GM19351 (cell line): Measurements from ENCODE around the gene FBP1.

Experiments
- ATAC-seq: cut with Tn5 transposase; IDR thresholded peaks from one replicate; pipeline ENCODE4 v1.9.1; 2021; ENCODE audit warnings: mild to moderate bottlenecking, moderate library complexity; ENCODE audit not compliant: unreplicated experiment

The FBP1 gene

DNA sequence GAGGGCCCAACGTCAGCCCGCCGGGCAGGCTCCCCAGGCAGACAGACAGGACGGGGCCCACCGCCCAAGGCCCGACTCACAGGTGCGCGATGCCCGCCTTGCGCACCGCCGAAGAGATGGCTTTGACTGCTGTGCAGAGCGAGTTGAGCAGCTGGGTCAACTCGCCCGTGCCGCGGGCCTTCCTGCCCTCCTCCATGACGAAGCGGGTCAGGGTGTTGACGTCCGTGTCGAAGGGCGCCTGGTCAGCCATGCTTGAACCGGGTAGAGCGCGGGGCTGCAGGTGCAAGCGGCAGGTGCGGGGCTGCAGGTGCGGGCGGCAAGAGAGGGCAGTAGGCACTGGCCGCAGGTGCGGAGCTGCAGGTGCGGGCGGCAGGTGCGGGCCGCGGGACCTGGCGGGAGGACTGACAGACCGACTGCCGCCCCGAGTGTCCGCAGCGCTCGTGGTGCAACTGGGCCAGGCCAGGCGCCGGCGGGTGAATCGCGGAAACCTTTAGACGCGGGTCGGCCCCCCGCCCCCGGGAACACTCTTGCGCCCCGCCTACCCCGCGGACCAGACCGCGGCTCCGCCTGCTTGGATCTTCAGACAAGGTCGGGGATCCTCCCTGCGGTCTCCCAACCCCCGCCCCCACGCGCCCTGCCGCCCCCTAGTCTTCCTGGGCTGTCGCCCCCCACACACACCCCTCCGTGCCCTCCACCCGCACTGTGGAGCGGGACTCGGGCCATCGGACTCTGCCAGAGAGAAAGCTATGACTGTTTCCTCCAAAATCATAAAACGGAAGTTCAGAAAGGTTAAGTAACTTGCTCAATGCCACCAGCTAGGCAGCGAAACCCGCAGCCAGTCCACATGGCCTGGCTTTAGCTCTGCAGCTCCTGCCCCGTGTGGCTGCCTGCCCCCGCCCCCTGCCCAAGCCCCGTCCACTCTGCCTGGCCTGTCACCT is at the start of gene FBP1:
Gene FBP1, minus strand, starts transcription at position 458 of the 938 bp plus-strand sequence. Its CDS starts 208 bp downstream, at position 250.
- no peak for ATAC-seq

- ATAC-seq: no peak
Measured at GRCh38 chr9:94687451-94687850, 48.1 kb upstream of the FBP1 start.

GRCh38 chr9:94685359-94685758 is 46.0 kb upstream of the FBP1 start:
- no peak for ATAC-seq

DNA sequence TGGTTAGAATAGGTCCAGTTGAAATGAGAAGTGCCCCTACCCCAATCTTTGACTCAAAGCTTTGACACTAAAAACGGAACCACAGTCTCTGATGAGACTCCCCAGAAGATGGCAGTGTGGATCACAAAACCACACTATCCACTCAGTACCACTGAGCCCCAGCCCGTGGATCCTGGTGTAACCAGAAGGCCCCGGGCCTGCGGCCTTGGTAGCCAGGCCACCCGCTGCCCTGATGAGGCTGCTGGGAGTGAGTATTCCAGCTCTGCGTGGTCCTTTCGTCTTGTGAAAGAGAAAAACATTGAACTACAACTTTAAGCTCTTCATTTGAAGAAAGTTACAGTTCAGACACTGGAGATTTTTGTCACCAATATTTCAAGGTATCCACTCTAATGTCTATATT is 42.2 kb upstream of the FBP1 start:
- ATAC-seq: peak; percentile 69

DNA sequence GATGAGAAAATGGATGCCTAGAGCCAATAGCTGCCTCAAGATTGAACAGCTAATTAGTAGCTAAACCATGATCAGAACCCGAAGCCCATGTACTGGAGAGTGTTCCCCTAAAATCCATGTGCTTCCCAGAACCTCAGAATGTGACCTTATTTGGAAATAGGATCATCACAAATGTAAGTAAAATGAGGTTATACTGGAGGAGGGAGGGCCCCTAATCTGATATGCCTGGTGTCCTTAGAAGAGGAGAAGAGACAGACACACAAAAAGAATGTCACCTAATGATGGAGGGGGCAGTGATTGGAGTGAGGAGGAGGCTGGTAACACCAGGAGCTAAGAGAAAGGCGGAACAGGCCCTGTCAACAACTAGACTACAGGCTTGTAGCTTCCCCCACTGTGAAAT is 41.3 kb upstream of the FBP1 start:
- ATAC-seq: no peak

DNA sequence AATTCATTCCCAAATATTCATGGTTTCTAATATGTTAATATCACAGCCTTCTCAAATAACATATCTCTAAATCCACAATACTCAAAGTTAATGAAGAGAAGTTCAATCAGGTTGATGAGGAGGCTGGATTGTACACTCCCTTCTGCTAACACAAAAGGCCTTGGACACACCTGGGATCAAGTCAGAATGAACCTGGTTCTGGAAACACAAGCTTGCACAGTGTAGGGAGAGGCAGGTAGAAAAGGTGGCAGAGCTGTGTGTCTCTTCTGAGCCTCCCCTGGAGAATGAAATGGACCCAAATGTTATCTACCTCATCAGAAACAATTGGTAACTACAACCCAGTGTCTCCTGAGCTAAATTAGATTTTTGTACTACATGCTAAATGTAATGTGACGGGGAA is 40.7 kb upstream of the FBP1 start:
- no peak for ATAC-seq

GRCh38 chr9:94679587-94679986 is 40.3 kb upstream of the FBP1 start:
- no peak for ATAC-seq

DNA sequence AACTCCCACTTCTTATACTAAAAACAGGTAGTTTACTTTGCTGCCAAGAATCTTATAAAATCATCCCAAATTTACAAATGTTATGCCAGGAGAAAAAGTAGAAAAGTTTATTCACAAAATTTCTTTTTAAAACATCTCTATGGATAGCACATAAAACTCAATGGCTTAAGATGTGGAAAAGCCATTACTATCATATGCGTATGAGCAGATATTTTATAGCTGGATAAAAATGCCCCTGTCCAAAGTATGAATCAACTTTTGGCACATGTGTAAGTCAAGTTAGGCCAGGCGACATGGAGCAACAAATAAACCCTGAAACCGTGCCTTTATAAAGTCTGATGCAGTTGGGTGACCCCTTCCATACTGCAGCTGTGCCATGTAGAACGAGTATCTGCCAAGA is 38.6 kb upstream of the FBP1 start:
- ATAC-seq: no peak

GRCh38 chr9:94676446-94677131 is 37.3 kb upstream of the FBP1 start:
- ATAC-seq: no peak

DNA sequence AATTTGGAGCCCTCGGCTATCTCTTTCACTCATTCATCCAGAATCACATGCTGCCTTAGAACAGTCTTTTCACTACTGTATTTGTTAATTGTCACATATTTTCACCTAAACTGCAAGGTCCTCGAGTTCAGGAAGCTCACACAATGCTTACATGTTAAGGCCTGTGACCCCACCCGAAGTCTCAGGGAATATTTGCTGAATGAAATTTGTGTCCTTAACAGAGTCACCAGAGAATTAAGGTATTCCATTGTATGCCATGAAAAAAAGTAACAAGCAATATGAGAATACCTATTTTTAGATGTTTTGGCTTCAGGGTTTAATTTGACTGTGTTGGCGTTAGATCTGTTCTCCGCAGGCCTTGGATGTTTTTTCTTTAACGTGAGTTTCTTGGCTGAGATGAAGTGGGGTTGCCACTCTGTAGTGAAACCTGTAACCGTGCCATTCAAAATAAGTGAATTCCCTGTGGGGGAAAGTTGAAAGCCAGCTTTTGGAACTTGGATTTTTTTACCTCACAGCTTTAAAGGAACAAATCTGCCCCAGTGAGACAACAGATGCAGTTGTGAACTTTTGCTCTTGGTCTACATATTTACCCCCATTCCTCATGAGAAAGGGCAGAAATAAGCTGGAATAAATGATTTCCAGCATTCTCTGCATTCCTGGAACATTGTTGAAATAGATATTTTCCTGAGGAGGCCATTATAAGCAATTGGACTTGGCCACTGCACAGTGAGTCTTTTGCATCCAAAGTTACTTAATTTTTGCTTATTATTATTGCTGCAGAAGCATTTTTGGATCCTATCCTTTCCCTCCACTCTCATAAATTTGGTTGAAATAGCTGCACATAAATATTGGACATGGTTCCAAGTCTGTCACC is 35.9 kb upstream of the FBP1 start:
- no peak for ATAC-seq

GRCh38 chr9:94672811-94673487 is 33.6 kb upstream of the FBP1 start:
- ATAC-seq: no peak

DNA sequence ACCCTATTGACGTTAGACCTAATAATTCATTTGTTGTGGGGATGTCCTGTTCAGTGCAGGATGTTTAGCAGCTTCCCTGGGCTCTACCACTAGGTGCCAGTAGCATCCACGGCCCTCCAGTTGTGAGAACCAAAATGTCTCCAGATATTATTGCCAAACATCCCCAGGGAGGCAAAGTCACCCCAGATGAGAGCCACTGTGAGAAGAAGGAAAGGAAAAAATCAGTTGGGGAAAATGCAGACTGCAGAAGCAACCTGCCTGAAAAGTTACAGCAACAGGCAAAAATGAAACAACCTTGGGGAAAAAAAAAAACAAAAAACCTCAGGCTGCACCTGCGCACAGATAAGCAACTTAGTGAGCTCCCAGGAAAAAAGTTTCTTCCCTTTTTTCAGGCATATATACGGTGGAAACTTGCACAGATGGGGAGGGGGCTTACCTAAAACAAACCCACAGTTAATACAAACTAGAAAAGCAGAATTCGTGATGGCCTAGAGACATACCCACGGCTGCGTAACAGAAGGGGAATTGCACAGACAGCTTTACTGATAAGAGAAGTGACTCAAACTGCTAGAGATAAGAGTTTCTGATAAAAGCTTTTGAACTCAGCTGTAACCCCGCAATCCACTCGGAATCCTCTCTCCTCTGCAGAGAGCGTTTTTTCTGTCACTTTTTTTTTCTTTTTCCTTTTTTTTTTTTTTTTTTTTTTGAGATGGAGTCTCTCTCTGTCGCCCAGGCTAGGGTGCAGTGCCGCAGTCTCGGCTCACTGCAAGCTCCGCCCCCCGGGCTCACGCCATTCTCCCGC is 29.8 kb upstream of the FBP1 start:
- peak; percentile 61 for ATAC-seq

GRCh38 chr9:94668418-94668927 is 29.2 kb upstream of the FBP1 start:
- no peak for ATAC-seq

DNA sequence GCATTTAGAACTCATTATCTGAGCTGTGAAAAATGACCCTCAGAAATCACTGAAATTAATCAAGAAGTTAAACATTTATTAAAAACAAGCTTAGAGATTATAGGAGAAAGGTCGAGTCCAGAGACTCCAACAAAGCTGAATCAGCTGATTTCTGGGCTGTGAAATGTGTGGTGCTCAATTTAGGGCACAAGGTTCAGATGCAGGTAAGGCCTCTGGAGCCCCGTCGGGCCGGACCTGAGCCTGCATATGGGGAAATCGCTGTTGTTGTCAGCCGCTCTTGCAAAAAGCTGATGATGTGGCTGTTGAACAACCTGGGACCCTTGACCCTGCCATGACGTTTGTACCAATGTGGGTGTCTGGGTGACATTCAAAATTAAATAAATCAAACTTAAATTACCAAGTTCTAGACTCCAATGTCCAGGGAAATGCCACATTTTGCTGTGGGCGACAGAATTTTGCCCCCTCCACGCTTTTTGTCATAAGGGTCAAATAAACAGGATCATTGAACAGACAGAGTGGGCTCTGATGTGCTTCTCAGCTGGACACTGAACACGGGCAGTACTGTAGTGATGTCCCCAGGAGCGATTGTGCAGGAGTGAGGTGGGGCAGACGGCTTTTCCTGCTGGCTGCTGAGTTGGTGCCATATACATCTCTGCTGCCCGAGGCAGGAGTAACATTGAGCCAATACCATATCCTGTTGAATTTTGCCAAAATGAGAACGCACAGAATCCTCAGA is 27.2 kb upstream of the FBP1 start:
- no peak for ATAC-seq

GRCh38 chr9:94665613-94666012 is 26.3 kb upstream of the FBP1 start:
- ATAC-seq: no peak

- ATAC-seq: no peak
Measured at GRCh38 chr9:94664801-94665200, 25.5 kb upstream of the FBP1 start.

- ATAC-seq: no peak
Measured at GRCh38 chr9:94663640-94664039, 24.3 kb upstream of the FBP1 start.

DNA sequence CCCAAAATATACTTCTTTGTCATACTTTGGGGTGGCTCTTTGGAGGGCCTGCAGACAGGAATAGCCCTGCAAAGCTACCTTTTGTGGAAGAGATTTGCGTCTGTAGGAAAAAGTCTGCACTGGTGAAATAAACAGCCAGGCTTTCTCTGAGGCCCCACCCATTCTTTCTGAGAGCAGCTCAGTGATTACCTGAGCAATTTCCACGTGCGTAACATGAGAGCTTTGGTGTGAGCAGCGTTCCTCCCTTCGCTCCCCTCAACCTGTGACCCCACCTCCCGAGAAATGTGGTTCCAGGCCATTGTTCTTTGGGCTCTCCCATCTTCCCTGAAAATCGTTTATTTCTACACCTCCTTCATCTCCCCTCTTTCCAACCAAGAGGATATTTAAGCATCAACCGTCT is 23.8 kb upstream of the FBP1 start:
- no peak for ATAC-seq
